H1 (cell line): ENCODE data around the gene UGT1A9. TPM values are rescaled to one million over a fixed set of nuclear protein-coding genes. Genes with fewer than 3 reads are reported as not detected.

ENCODE experiments used
- CTCF ChIA-PET: fragments of 300-600 bp; sonication (Branson Sonifier 250); formaldehyde crosslinking; loops from one replicate; lab custom pipeline; 2021; ENCODE audit not compliant: partially characterized antibody; lab: Charles Lee
- POLR2A ChIA-PET: fragments of 300-600 bp; sonication (Branson Sonifier 250); formaldehyde crosslinking; loops from one replicate; lab custom pipeline; 2021; ENCODE audit warnings: inconsistent platforms; ENCODE audit not compliant: partially characterized antibody; lab: Charles Lee
- DNase-seq, 2 experiments: peaks; one replicate each; pipeline versions ENCODE4 v3.0.0 to v3.0.0-alpha.2; 2010 to 2022; ENCODE audit warnings: low spot score in 2 of 2, low read depth in 1 of 2, mixed read lengths in 1 of 2
- FAIRE-seq: peaks from 2 replicates; lab custom pipeline; 2011; peaks lifted over from hg19 to GRCh38; lab: Jason Lieb, UNC
- H2AFZ ChIP-seq: 2 replicates; pipeline ENCODE4 v1.8.1; 2012; ENCODE audit warnings: low read length, inconsistent platforms
- H2AK5ac ChIP-seq: 2 replicates; pipeline ENCODE4 v1.6.1; 2013; ENCODE audit warnings: low read depth, low read length
- H2BK120ac ChIP-seq: replicated peaks from 2 replicates; pipeline ENCODE3; 2013; ENCODE audit warnings: low read depth, low read length, inconsistent platforms
- H2BK12ac ChIP-seq: 2 replicates; pipeline ENCODE4 v1.6.1; 2013; ENCODE audit warnings: low read depth, low read length
- H2BK15ac ChIP-seq: 2 replicates; pipeline ENCODE4 v1.6.1; 2013; ENCODE audit warnings: low read length
- H2BK20ac ChIP-seq: 2 replicates; pipeline ENCODE4 v1.6.1; 2013; ENCODE audit warnings: low read length
- H2BK5ac ChIP-seq: 2 replicates; pipeline ENCODE4 v1.6.1; 2013; ENCODE audit warnings: low read depth, low read length
- H3K14ac ChIP-seq: 2 replicates; pipeline ENCODE4 v1.6.1; 2013; ENCODE audit warnings: inconsistent platforms; ENCODE audit not compliant: insufficient read length
- H3K18ac ChIP-seq: 2 replicates; pipeline ENCODE4 v1.6.1; 2013; ENCODE audit warnings: low read length; ENCODE audit errors: extremely low read depth
- H3K23ac ChIP-seq: 2 replicates; pipeline ENCODE4 v1.6.1; 2013; ENCODE audit warnings: inconsistent platforms; ENCODE audit not compliant: insufficient read length
- H3K23me2 ChIP-seq: 2 replicates; pipeline ENCODE4 v1.6.1; 2013; ENCODE audit warnings: low read depth, low read length
- H3K27ac ChIP-seq: 2 replicates; pipeline ENCODE4 v1.6.1; 2011; ENCODE audit warnings: low read depth, low read length, inconsistent platforms
- H3K27me3 ChIP-seq, 4 experiments: replicated peaks in 1 of 4; 1 replicate in 1 of 4; 2 replicates in 3 of 4; pipeline versions ENCODE4 v1.6.1 to v1.8.1; 2011 to 2013; ENCODE audit warnings: low read length in 3 of 4, mild to moderate bottlenecking in 3 of 4, inconsistent platforms in 2 of 4, mixed read lengths in 2 of 4, moderate library complexity in 1 of 4; ENCODE audit not compliant: control insufficient read depth in 3 of 4, insufficient read depth in 3 of 4; ENCODE audit errors: extremely low read depth in 1 of 4
- H3K36me3 ChIP-seq, 4 experiments: 2 replicates each; pipeline versions ENCODE4 v1.6.1 to v1.8.1; 2011 to 2013; ENCODE audit warnings: mild to moderate bottlenecking in 4 of 4, low read length in 3 of 4, moderate library complexity in 2 of 4, control low read depth in 1 of 4, inconsistent platforms in 1 of 4; ENCODE audit not compliant: insufficient read depth in 4 of 4, control insufficient read depth in 2 of 4
- H3K4ac ChIP-seq: replicated peaks from 2 replicates; pipeline ENCODE3; 2013; ENCODE audit warnings: low read length, low read depth, mixed read lengths, inconsistent platforms; ENCODE audit not compliant: insufficient read length
- H3K4me1 ChIP-seq, 4 experiments: replicated peaks in 1 of 4; 1 replicate in 1 of 4; 2 replicates in 3 of 4; pipeline versions ENCODE4 v1.6.1 to v1.8.1; 2011 to 2013; ENCODE audit warnings: low read length in 3 of 4, inconsistent platforms in 2 of 4, mixed read lengths in 1 of 4; ENCODE audit not compliant: insufficient read depth in 4 of 4, control insufficient read depth in 3 of 4
- H3K4me2 ChIP-seq, 2 experiments: 2 replicates each; pipeline versions ENCODE4 v1.6.1 to v1.8.1; 2011 to 2013; ENCODE audit warnings: low read depth in 2 of 2, low read length in 2 of 2, control low read depth in 1 of 2, inconsistent platforms in 1 of 2, mild to moderate bottlenecking in 1 of 2; ENCODE audit not compliant: insufficient read depth in 1 of 2
- H3K4me3 ChIP-seq, 4 experiments: fragments of 200-600, 300-600 bp in 1 of 4; sonication (generic), shearing (Covaris generic), sonication (Bioruptor Twin) in 1 of 4; 2 replicates each; pipeline versions ENCODE4 v1.5.1 to v1.8.1; 2011 to 2016; ENCODE audit warnings: low read length in 4 of 4, low read depth in 3 of 4, control low read depth in 2 of 4, inconsistent platforms in 2 of 4, mild to moderate bottlenecking in 2 of 4, mixed read lengths in 1 of 4, moderate library complexity in 1 of 4; ENCODE audit not compliant: insufficient read depth in 2 of 4; ENCODE audit errors: extremely low read depth in 1 of 4
- H3K56ac ChIP-seq: replicated peaks from 2 replicates; pipeline ENCODE3; 2013; ENCODE audit warnings: low read depth, mild to moderate bottlenecking, mixed read lengths, low read length, inconsistent platforms; ENCODE audit not compliant: insufficient read length
- H3K79me1 ChIP-seq: 2 replicates; pipeline ENCODE4 v1.6.1; 2013; ENCODE audit warnings: low read depth, low read length, control low read depth
- H3K79me2 ChIP-seq, 2 experiments: 2 replicates each; pipeline versions ENCODE4 v1.6.1 to v1.8.1; 2012 to 2013; ENCODE audit warnings: low read length in 2 of 2, mild to moderate bottlenecking in 2 of 2, inconsistent platforms in 1 of 2; ENCODE audit not compliant: insufficient read depth in 2 of 2, control insufficient read depth in 1 of 2
- H3K9ac ChIP-seq, 4 experiments: replicated peaks in 1 of 4; 1 replicate in 1 of 4; 2 replicates in 3 of 4; pipeline versions ENCODE4 v1.6.1 to v1.8.1; 2011 to 2013; ENCODE audit warnings: low read depth in 3 of 4, low read length in 3 of 4, control low read depth in 2 of 4, mild to moderate bottlenecking in 2 of 4, moderate library complexity in 2 of 4, inconsistent platforms in 1 of 4; ENCODE audit errors: extremely low read depth in 1 of 4
- H3K9me3 ChIP-seq, 2 experiments: 2 replicates each; pipeline versions ENCODE4 v1.6.1 to v1.8.1; 2012 to 2013; ENCODE audit warnings: mild to moderate bottlenecking in 2 of 2, moderate library complexity in 2 of 2, control low read depth in 1 of 2, inconsistent platforms in 1 of 2, low read depth in 1 of 2, low read length in 1 of 2, mixed read lengths in 1 of 2; ENCODE audit not compliant: insufficient read depth in 2 of 2
- H4K20me1 ChIP-seq, 2 experiments: replicated peaks in 1 of 2; 2 replicates each; pipeline versions ENCODE3 to v1.8.1; 2011 to 2013; ENCODE audit warnings: inconsistent platforms in 2 of 2, low read length in 2 of 2, mild to moderate bottlenecking in 1 of 2; ENCODE audit not compliant: insufficient read depth in 2 of 2, control insufficient read depth in 1 of 2
- H4K5ac ChIP-seq: 2 replicates; pipeline ENCODE4 v1.6.1; 2013; ENCODE audit warnings: low read length, low read depth, mixed read lengths, inconsistent platforms; ENCODE audit not compliant: insufficient read length
- H4K8ac ChIP-seq: 2 replicates; pipeline ENCODE4 v1.8.0; 2013; ENCODE audit warnings: mild to moderate bottlenecking, moderate library complexity, low read length, inconsistent platforms; ENCODE audit not compliant: insufficient read depth; ENCODE audit errors: extremely low read depth
- H4K91ac ChIP-seq: replicated peaks from 2 replicates; pipeline ENCODE3; 2013; ENCODE audit warnings: low read length, mixed read lengths, inconsistent platforms; ENCODE audit not compliant: insufficient read length
- JUN ChIP-seq: IDR thresholded peaks from 2 replicates; pipeline ENCODE4 v1.6.1; 2011; ENCODE audit warnings: low read depth, mild to moderate bottlenecking, improper control_type of control experiment, low read length
- JUND ChIP-seq: IDR thresholded peaks from 2 replicates; pipeline ENCODE4 v1.6.1; 2011; ENCODE audit warnings: mild to moderate bottlenecking, improper control_type of control experiment, low read length
- KDM1A ChIP-seq: fragments of 200-600, 300-600 bp; sonication (generic); IDR thresholded peaks from 2 replicates; pipeline ENCODE4 v1.7.1; 2016; ENCODE audit warnings: mild to moderate bottlenecking, low read length, borderline replicate concordance
- MAFK ChIP-seq: IDR thresholded peaks from 2 replicates; pipeline ENCODE4 v1.6.1; 2012; ENCODE audit warnings: low read depth, mild to moderate bottlenecking, improper control_type of control experiment, low read length
- RAD21 ChIP-seq, 2 experiments: IDR thresholded peaks in 1 of 2; conservative IDR thresholded peaks in 1 of 2; 2 replicates each; pipeline ENCODE4 v1.6.1; 2011; ENCODE audit warnings: low read depth in 2 of 2, low read length in 2 of 2, improper control_type of control experiment in 1 of 2, inconsistent platforms in 1 of 2, mild to moderate bottlenecking in 1 of 2, moderate library complexity in 1 of 2
- RXRA ChIP-seq: IDR thresholded peaks from 2 replicates; pipeline ENCODE4 v1.6.1; 2011; ENCODE audit warnings: low read depth, mild to moderate bottlenecking, low read length, moderate library complexity; ENCODE audit not compliant: insufficient read depth
- SAP30 ChIP-seq: fragments of 300-600 bp; sonication (generic); IDR thresholded peaks from 2 replicates; pipeline ENCODE4 v1.7.1; 2012; ENCODE audit warnings: low read length, moderate library complexity, mild to moderate bottlenecking, inconsistent platforms; ENCODE audit not compliant: insufficient read depth, insufficient replicate concordance
- TAF1 ChIP-seq: IDR thresholded peaks from 2 replicates; pipeline ENCODE4 v1.6.1; 2011; ENCODE audit warnings: mild to moderate bottlenecking, low read depth, low read length
- WGBS, 2 experiments: shearing (Covaris generic) in 1 of 2; methylation state at CpG; one replicate each; pipeline versions ENCODE4 v1.1.6 to v1.1.7; 2013 to 2015; ENCODE audit warnings: low lambda C conversion rate in 2 of 2, mixed read lengths in 2 of 2, inconsistent platforms in 1 of 2, low coverage in 1 of 2, missing lambda C conversion rate in 1 of 2; ENCODE audit not compliant: insufficient replicate concordance in 2 of 2, insufficient coverage in 1 of 2, insufficient read length in 1 of 2; ENCODE audit errors: extremely low coverage in 1 of 2, missing lambda C conversion rate in 1 of 2; 5-methylcytosine and 5-hydroxymethylcytosine counted together
- polyA plus RNA-seq, 7 experiments: library from polyadenylated mRNA; depleted of rRNA in 3 of 7; stranded (reverse) in 5 of 7; unstranded in 2 of 7; fragments of >200 nt in 5 of 7; fragments of 200-250 nt in 2 of 7; gene quantifications; 1 replicate in 5 of 7; 2 replicates in 1 of 7; 4 replicates in 1 of 7; pipeline versions ENCODE4 v1.2.1 to v1.2.3, GENCODE V29; 2011 to 2013; ENCODE audit warnings: missing spikeins in 2 of 7, mixed read lengths in 2 of 7
- total RNA-seq: library from RNA; stranded (reverse); fragmentation: NEBNext Ultra II Directional; extraction: Animal tissue kit (Norgen Biotek cat#: 25700); gene quantifications from 2 replicates; pipeline ENCODE4 v1.2.1, GENCODE V29; 2021
- TF ChIP-seq, protein P1 (sequence below): IDR thresholded peaks from 2 replicates; pipeline ENCODE4 v1.6.1; 2011; ENCODE audit warnings: low read depth, mild to moderate bottlenecking, low read length; ENCODE audit not compliant: insufficient read depth
- TF ChIP-seq, protein P2 (sequence below): IDR thresholded peaks from 2 replicates; pipeline ENCODE4 v1.6.1; 2011; ENCODE audit warnings: low read length, improper control_type of control experiment
- TF ChIP-seq, protein P3 (sequence below): IDR thresholded peaks from 2 replicates; pipeline ENCODE4 v1.6.1; 2012; ENCODE audit warnings: inconsistent platforms

Gene UGT1A9
- total and polyA plus RNA-seq, 2 of the 8 experiments (the other 6 are each of a cell fraction or from before 2014, with no cell fraction given) = not detected

DNA sequence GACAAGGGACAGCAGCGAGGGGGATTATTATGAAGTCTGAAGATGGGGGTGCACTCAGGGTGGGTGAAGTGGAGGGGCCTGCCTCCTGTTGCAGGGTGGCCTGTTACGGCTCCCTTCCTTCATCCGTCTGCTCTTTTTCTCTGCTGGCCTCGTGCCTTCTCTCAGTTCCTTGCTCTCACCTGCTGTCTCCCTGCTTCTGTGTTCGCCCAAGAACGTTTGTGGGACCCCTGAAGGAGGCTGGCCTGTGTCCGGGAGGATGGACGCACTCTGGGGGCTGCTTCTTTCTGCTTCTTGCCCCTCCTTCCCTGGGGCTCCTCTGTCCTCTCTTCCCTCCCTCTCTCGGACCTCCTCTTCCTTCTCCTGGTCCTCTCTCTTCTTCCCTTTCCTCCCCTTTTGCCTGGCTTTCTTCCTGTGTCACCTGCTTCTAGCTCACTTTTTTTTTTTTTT is 120.2 kb downstream of the UGT1A9 start:
- H2AFZ ChIP-seq = no peak overlapping the region
- H3K79me1 ChIP-seq = no peaks in the 10 kb centered on the region
- no peak overlapping the region for H3K4ac ChIP-seq
- CTCF ChIA-PET = interaction anchor here (0.7 kb wide), 1 partner anchor 36 kb away, joined by 3 read pairs; no protein-coding TSS in a partner anchor
- H3K18ac ChIP-seq = no peak overlapping the region
- H2BK120ac ChIP-seq = no peak overlapping the region
- no peak overlapping the region for H4K5ac ChIP-seq
- no peak overlapping the region for H3K4me3 ChIP-seq
- no peak overlapping the region for H2BK15ac ChIP-seq
- H3K4me1 ChIP-seq = no peaks in the 10 kb centered on the region
- no peak overlapping the region for H3K23ac ChIP-seq
- no peak overlapping the region for H2BK20ac ChIP-seq
- no peak overlapping the region for H4K8ac ChIP-seq
- H3K9me3 ChIP-seq = peaks cover 0 to 5% of the 10 kb centered on the region in 2 experiments; a peak in 1 of 4 replicates
- 88% methylated on average over 9 of the region's 9 CpGs; no CpG with 5 or more reads in 1 of the 2 experiments for WGBS, 2 experiments
- no peak overlapping the region for H2AK5ac ChIP-seq
- no peaks in the 10 kb centered on the region for H4K20me1 ChIP-seq
- no peak overlapping the region for H3K9ac ChIP-seq
- FAIRE-seq (no peak), DNase-seq (peak in 1 of 2 experiments; percentile 17)
- H3K36me3 ChIP-seq = no peaks in the 10 kb centered on the region
- no peaks in the 10 kb centered on the region for H3K79me2 ChIP-seq
- no peak overlapping the region for H4K91ac ChIP-seq
- no peak overlapping the region for H2BK5ac ChIP-seq
- H3K56ac ChIP-seq = no peak overlapping the region
- no peaks in the 10 kb centered on the region for H3K27me3 ChIP-seq
- POLR2A ChIA-PET = interaction anchor here (1.4 kb wide), 1 partner anchor 62 kb away, joined by 3 read pairs; the partner anchor contains the start of gene HJURP
- no peak overlapping the region for H3K27ac ChIP-seq
- H3K4me2 ChIP-seq = no peak overlapping the region
- no peak overlapping the region for H2BK12ac ChIP-seq
- H3K23me2 ChIP-seq = no peaks in the 10 kb centered on the region
- no peak overlapping the region for H3K14ac ChIP-seq
- TF ChIP-seq, protein P1, sequence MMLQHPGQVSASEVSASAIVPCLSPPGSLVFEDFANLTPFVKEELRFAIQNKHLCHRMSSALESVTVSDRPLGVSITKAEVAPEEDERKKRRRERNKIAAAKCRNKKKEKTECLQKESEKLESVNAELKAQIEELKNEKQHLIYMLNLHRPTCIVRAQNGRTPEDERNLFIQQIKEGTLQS = no peak
- TF ChIP-seq RAD21 (IDR thresholded peaks at IDR 0.05 in 1 of 2, conservative IDR thresholded peaks at IDR 0.05 in 1 of 2; ENCODE audit: low read depth in 2 of 2, low read length in 2 of 2) = no peak
- no peak for TF ChIP-seq MAFK
- no peak for TF ChIP-seq RXRA
- TF ChIP-seq JUN = no peak
- no peak for TF ChIP-seq SAP30
- TF ChIP-seq JUND = no peak
- TF ChIP-seq KDM1A = no peak
- TF ChIP-seq TAF1 = no peak
- TF ChIP-seq, protein P2, sequence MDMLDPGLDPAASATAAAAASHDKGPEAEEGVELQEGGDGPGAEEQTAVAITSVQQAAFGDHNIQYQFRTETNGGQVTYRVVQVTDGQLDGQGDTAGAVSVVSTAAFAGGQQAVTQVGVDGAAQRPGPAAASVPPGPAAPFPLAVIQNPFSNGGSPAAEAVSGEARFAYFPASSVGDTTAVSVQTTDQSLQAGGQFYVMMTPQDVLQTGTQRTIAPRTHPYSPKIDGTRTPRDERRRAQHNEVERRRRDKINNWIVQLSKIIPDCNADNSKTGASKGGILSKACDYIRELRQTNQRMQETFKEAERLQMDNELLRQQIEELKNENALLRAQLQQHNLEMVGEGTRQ = no peak
- TF ChIP-seq, protein P3, sequence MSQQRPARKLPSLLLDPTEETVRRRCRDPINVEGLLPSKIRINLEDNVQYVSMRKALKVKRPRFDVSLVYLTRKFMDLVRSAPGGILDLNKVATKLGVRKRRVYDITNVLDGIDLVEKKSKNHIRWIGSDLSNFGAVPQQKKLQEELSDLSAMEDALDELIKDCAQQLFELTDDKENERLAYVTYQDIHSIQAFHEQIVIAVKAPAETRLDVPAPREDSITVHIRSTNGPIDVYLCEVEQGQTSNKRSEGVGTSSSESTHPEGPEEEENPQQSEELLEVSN = no peak
